Gastrocnemius medialis (tissue), 4 donors: Measurements from ENCODE around the gene STON2. TPM values are rescaled to one million over a fixed set of nuclear protein-coding genes. Genes with fewer than 3 reads are reported as not detected.

ENCODE experiments used
- ATAC-seq, 2 donors: fragments of 150-250 bp; one replicate each; pipeline ENCODE4 v1.9.1; 2016
- DNase-seq, 2 donors: peaks; one replicate each; pipeline ENCODE4 v3.0.0-alpha.2; 2019
- H3K27ac ChIP-seq, 4 donors: fragments of 200-600 bp; sonication (generic); 1 replicate in 1 of 4; 2 replicates in 3 of 4; pipeline ENCODE4 v1.5.1; 2016 to 2018; ENCODE audit warnings: mild to moderate bottlenecking in 2 of 4, moderate library complexity in 1 of 4
- H3K27me3 ChIP-seq, 3 donors: fragments of 200-600 bp; sonication (generic) in 2 of 3; 1 replicate in 1 of 3; 2 replicates in 2 of 3; pipeline versions ENCODE4 v1.5.1 to v1.6.0; 2016 to 2019; ENCODE audit warnings: mild to moderate bottlenecking in 1 of 3, moderate library complexity in 1 of 3
- H3K36me3 ChIP-seq, 2 donors: fragments of 200-600 bp; sonication (generic) in 1 of 2; one replicate each; pipeline ENCODE4 v1.5.1; 2017 to 2018
- H3K4me1 ChIP-seq, 2 donors: fragments of 200-600 bp; sonication (generic) in 1 of 2; one replicate each; pipeline ENCODE4 v1.5.1; 2016 to 2017; ENCODE audit warnings: mild to moderate bottlenecking in 2 of 2
- H3K4me3 ChIP-seq, 4 donors: fragments of 200-600 bp; sonication (generic) in 3 of 4; 1 replicate in 1 of 4; 2 replicates in 3 of 4; pipeline ENCODE4 v1.5.1; 2016 to 2019; ENCODE audit warnings: mild to moderate bottlenecking in 2 of 4
- H3K9me3 ChIP-seq, 3 donors: fragments of 200-600 bp; sonication (generic) in 2 of 3; 1 replicate in 1 of 3; 2 replicates in 2 of 3; pipeline ENCODE4 v1.5.1; 2016 to 2019
- CTCF ChIP-seq, 5 experiments: fragments of 450-650 bp in 3 of 5; fragments of 200-600 bp in 2 of 5; sonication (generic) in 2 of 5; IDR thresholded peaks in 4 of 5; conservative IDR thresholded peaks in 1 of 5; 1 replicate in 4 of 5; 2 replicates in 1 of 5; pipeline ENCODE4 v1.5.1; 2016 to 2019; ENCODE audit warnings: antibody characterized with exemption in 5 of 5, mild to moderate bottlenecking in 3 of 5, moderate library complexity in 3 of 5
- POLR2A ChIP-seq, 2 donors: fragments of 450-650 bp; IDR thresholded peaks; one replicate each; pipeline ENCODE4 v1.6.1; 2017; ENCODE audit warnings: antibody characterized with exemption in 2 of 2, mild to moderate bottlenecking in 2 of 2, moderate library complexity in 2 of 2
- in situ Hi-C, 4 donors: fragments of 200-750 bp; cut with MboI; loops; one replicate each; pipeline versions ENCODE4 v1.15.0 to v1.8.0; 2017; ENCODE audit warnings: low sequenced_read_pairs in 4 of 4
- intact Hi-C: fragments of 100-400 bp; cut with DNase I; formaldehyde crosslinking; loops from one replicate; pipeline ENCODE4 v1.15.1; 2023; ENCODE audit warnings: low total_unique reads
- total RNA-seq, 4 donors: library from RNA; depleted of rRNA; stranded (reverse); fragments of >200 nt; gene quantifications; one replicate each; pipeline versions ENCODE4 v1.1.0 to v1.2.3, GENCODE V29; 2016

Gene STON2
- total RNA-seq, 4 donors from 2014 or later = 60.2 to 198 (median 161) TPM

- DNase-seq (peak in 1 of 2 donors; percentile 49), ATAC-seq (peak; percentile 80 to 83)
- in situ Hi-C loops (loop anchor here in 1 of 4 donors (5.0 kb wide), 1 partner anchor 46 kb away; no protein-coding TSS in a partner anchor), intact Hi-C loops (loop anchor here (2.0 to 5.0 kb wide), 4 partner anchors 36 to 183 kb away; no protein-coding TSS in a partner anchor)
- Histone ChIP-seq H3K27ac (peak overlapping the region; percentile 85 to 95 (median 92)), H3K36me3 (peaks cover 0 to 11% of the 10 kb centered on the region in 2 donors), H3K9me3 (no peaks in the 10 kb centered on the region), H3K27me3 (no peaks in the 10 kb centered on the region), H3K4me3 (peak overlapping the region in 1 of 4 donors; percentile 16), H3K4me1 (peaks cover 49 to 55% of the 10 kb centered on the region in 2 donors)
- TF ChIP-seq CTCF (IDR thresholded peaks at IDR 0.05 in 4 of 5, conservative IDR thresholded peaks at IDR 0.05 in 1 of 5) = no peak
- TF ChIP-seq POLR2A (IDR thresholded peaks at IDR 0.05) = peak in 1 of 2 donors; percentile 44
Observed at GRCh38 chr14:81401420-81402122, 1.4 kb upstream of the STON2 start.

- H3K27ac ChIP-seq = peak overlapping the region; percentile 85 to 95 (median 92)
- TF ChIP-seq POLR2A (IDR thresholded peaks at IDR 0.05) (no peak), CTCF (IDR thresholded peaks at IDR 0.05 in 4 of 5, conservative IDR thresholded peaks at IDR 0.05 in 1 of 5) (peak in 1 of 5 experiments; percentile 19)
- H3K36me3 ChIP-seq = peaks cover 0 to 11% of the 10 kb centered on the region in 2 donors
- H3K9me3 ChIP-seq = no peaks in the 10 kb centered on the region
- H3K27me3 ChIP-seq = no peaks in the 10 kb centered on the region
- peaks cover 45 to 48% of the 10 kb centered on the region in 2 donors for H3K4me1 ChIP-seq
- in situ Hi-C loops = loop anchor here in 1 of 4 donors (5.0 kb wide), 1 partner anchor 46 kb away; no protein-coding TSS in a partner anchor
- peak overlapping the region in 1 of 4 donors; percentile 16 for H3K4me3 ChIP-seq
- peak; percentile 80 to 89 for ATAC-seq
- intact Hi-C loops = loop anchor here (2.0 to 5.0 kb wide), 4 partner anchors 36 to 182 kb away; no protein-coding TSS in a partner anchor
- DNase-seq = peak; percentile 91 to 92
Observed at GRCh38 chr14:81400852-81401251, 728 bp upstream of the STON2 start.

- Histone ChIP-seq H3K4me3 (peak overlapping the region in 3 of 4 donors; percentile 1 to 44 (median 25)), H3K27me3 (no peaks in the 10 kb centered on the region), H3K4me1 (peaks cover 42 to 43% of the 10 kb centered on the region in 2 donors), H3K27ac (peak overlapping the region in 2 of 4 donors; percentile 89 to 95), H3K36me3 (peaks cover 0 to 21% of the 10 kb centered on the region in 2 donors), H3K9me3 (no peaks in the 10 kb centered on the region)
- intact Hi-C loops = no loop called here
- TF ChIP-seq POLR2A (IDR thresholded peaks at IDR 0.05) (no peak), CTCF (IDR thresholded peaks at IDR 0.05 in 4 of 5, conservative IDR thresholded peaks at IDR 0.05 in 1 of 5) (no peak)
- in situ Hi-C loops = no loop called here
- no peak for DNase-seq
- no peak for ATAC-seq
Observed at GRCh38 chr14:81398196-81398891, 1.8 kb downstream of the STON2 start.

DNA sequence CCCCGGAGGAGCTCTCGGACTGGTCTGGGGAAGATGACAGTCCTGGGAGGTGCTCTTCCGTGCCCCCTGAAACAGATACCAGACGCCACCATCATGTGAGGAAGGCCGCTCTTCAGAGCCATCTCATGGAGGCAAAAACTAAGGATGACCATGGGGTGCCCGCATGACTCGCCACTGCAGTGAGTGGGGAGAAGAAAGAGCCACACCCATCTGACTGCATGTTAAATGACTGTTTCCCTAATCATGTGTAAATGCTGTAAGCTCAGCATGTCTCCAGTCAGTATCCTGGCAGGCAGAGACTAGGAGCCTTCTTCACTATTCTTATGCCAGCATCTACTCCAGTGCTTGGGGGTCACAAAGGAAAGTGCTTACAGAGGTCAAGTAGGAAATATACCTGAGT is 4.0 kb downstream of the STON2 start:
- Histone ChIP-seq H3K36me3 (peaks cover 0 to 21% of the 10 kb centered on the region in 2 donors), H3K27me3 (no peaks in the 10 kb centered on the region), H3K4me1 (peaks cover 21 to 22% of the 10 kb centered on the region in 2 donors), H3K4me3 (no peak overlapping the region), H3K27ac (no peak overlapping the region), H3K9me3 (no peaks in the 10 kb centered on the region)
- in situ Hi-C loops (no loop called here), intact Hi-C loops (no loop called here)
- ATAC-seq = no peak
- TF ChIP-seq POLR2A (IDR thresholded peaks at IDR 0.05) (no peak), CTCF (IDR thresholded peaks at IDR 0.05 in 4 of 5, conservative IDR thresholded peaks at IDR 0.05 in 1 of 5) (no peak)
- no peak for DNase-seq
